ENCODE results near the gene FRG1.
A peak's percentile ranks its signal among the peaks of the same experiment; 100 is the strongest.
"Not testable (repeated sequence)": the region's sequence is repeated elsewhere in the genome, so short reads cannot be mapped to it uniquely, and the experiment has no call there.

The FRG1 gene

DNA sequence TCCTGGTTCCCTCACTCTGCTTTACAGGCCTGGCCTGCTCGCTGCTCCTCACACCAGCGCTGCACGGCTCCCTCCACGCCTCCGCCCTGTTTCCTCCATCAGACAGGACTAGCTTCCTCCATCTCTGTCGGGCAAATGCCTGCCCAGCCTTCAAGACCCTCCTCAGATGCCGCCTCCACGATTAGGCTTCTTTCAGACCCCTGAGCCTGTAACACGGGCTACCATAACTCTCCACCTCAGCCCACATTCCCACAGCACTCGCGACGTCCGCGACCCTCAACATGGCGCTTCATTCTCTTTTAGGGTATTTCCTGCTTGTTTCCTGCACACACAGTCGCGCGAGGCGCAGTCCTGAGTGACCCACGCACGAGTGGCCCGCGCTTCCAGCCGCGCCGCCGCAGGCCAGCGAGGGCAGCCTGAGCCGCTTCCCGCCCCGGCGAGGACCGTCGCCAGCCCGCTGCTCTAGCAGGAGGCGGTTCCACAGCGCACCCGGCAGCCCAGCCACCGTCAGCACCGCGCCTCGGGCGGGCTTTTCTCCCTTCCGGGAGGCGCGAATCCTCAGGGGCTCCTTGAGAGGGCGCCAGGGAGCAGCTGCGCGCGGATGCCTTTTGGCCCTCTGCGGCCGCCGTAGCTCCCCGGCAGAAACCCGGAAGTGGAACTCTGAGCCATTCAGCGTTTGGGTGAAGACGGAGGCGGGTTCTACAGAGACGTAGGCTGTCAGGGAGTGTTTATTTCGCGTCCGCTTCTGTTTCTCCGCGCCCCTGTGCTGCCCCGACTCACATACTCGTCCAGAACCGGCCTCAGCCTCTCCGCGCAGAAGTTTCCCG, at the start of gene FRG1:
FRG1 (plus strand) TSS at position 695 of the 827 bp plus-strand sequence. CDS start 138 bp downstream, outside the sequence.
- peak within 1 kb of the TSS; percentile 77 to 94 (median 88) for H3K4me2 ChIP-seq
- no peaks in the 10 kb centered on the region for H3K27me3 ChIP-seq
- H3K4me1 ChIP-seq: peaks cover 6 to 42% (median 11%) of the 10 kb centered on the region in 10 experiments; a peak in 18 of 20 replicates
- peak within 1 kb of the TSS; percentile 75 to 93 (median 85) for H3K27ac ChIP-seq
- H3K36me3 ChIP-seq: peaks cover 9 to 34% (median 17%) of the 10 kb centered on the region in 11 experiments; a peak in 21 of 22 replicates
- H3K9ac ChIP-seq: peak within 1 kb of the TSS; percentile 87 to 96 (median 90)
- H3K4me3 ChIP-seq: peak within 1 kb of the TSS; percentile 86 to 98 (median 90)
- peaks cover 0 to 20% (median 8%) of the 10 kb centered on the region in 11 experiments; a peak in 13 of 22 replicates for H3K9me3 ChIP-seq (replicated peaks in 1 of 11)
- H4K20me1 ChIP-seq: peaks cover 0 to 8% (median 0%) of the 10 kb centered on the region in 11 experiments; a peak in 5 of 22 replicates
- TF ChIP-seq Cebpa-rat (IDR thresholded peaks at IDR 0.05): no peak

DNA sequence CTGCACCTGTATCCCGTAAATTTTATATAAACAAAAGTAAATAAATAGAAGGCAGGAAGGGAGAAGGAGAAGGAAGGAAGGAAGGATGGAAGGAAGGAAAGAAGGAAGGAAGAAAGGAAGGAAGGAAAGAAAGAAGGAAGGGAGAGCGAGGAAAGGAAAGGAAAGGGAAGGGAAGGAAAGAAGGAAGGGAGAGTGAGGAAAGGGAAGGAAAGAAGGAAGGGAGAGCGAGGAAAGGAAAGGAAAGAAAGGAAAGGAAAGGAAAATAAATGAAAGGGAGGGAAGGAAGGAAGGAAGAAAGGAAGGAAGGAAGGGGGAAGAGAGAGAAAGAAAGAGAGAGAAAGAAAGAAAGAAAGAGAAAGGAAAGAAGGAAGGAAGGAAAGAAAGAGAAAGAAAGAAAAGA, 43.0 kb upstream of the FRG1 start:
- H3K4me1 ChIP-seq: no peaks in the 10 kb centered on the region
- H3K4me2 ChIP-seq: no peak overlapping the region
- H3K27me3 ChIP-seq: no peaks in the 10 kb centered on the region
- no peak overlapping the region for H3K27ac ChIP-seq
- TF ChIP-seq Cebpa-rat (IDR thresholded peaks at IDR 0.05): no peak
- H3K9me3 ChIP-seq (replicated peaks in 1 of 11): no peaks in the 10 kb centered on the region
- H3K9ac ChIP-seq: no peak overlapping the region
- H3K4me3 ChIP-seq: no peak overlapping the region
- no peaks in the 10 kb centered on the region for H4K20me1 ChIP-seq
- no peaks in the 10 kb centered on the region for H3K36me3 ChIP-seq

DNA sequence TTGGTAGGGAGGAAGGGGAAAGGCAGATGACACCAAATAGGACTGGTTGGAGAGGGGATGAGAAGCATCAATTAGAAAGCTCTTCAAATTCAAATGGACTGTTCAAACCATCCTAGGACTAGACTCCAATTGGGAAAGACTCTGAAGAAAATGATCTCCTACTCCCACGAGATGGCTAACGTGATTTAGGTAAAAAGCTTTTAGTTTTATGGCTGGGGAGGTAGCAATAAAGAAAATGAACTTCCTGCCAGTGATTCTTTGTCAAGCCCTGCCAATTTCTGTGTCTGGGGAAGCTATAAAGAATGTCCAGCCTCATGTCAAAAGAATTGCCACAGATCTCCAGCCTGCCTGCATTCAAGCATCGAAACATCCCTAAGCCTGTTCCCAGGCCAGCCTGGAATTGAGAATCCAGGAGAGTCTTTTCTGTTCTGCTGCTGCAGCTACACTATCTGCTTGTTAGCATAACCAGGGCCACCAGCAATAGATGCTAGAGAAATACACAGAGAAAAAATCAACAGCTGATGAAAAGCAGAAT, 41.1 kb upstream of the FRG1 start:
- not testable (repeated sequence) for H3K27me3 ChIP-seq; H3K27ac ChIP-seq; H4K20me1 ChIP-seq; H3K4me1 ChIP-seq; H3K4me3 ChIP-seq; H3K36me3 ChIP-seq; H3K9ac ChIP-seq; H3K9me3 ChIP-seq (replicated peaks in 1 of 11); H3K4me2 ChIP-seq

DNA sequence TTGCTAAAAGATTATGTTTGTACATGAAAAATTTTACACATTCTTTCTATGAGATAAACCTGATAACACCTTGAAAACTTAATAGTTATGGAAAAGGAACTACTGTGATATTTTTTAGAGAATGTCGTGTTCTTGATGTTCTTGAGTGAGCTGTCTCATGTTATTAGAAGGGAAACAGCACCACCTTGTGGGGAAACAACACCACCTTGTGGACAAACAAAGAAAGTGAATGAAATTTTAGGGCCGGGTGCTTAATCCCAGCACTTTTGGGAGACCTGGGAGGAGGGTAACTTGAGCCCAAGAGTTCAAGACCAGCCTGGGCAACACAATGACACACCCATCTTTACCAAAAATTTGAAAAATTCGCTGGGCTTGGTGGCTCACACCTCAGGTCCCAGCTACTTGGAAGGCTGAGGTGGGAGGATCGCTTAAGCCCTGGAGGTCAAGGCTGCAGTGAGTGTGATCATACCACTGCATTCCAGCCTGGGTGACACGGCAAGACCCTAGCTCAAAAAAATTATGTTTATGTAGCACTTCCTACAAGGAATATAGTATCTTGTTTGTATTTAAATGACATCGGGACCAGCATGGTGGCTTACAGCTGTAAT, 36.1 kb upstream of the FRG1 start:
- not testable (repeated sequence) for H3K36me3 ChIP-seq; H4K20me1 ChIP-seq; H3K4me3 ChIP-seq; H3K9ac ChIP-seq; H3K27ac ChIP-seq; H3K4me1 ChIP-seq; H3K4me2 ChIP-seq; H3K9me3 ChIP-seq (replicated peaks in 1 of 11); H3K27me3 ChIP-seq

DNA sequence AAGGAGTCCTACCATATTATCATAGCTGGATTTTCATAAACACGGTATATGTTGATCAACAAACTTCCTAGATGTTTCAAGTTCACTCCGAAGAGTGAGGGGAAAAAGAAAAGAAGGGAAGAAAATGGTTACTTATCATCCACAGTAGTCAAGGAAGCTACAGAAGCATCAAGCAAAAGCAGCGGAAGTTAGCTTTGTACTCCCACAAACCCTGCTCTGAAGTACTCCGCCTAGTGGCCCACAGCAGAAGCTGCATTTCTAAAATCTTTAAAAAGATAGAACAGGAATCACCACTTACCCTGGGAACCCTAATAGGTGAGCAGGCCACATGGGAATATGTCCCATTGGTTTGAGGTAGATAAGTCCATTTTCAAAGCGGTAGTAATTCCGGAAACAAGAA, 28.5 kb upstream of the FRG1 start:
- Histone ChIP-seq H3K9ac (no peak overlapping the region), H3K4me3 (no peak overlapping the region), H3K27ac (no peak overlapping the region), H3K9me3 (replicated peaks in 1 of 11) (peaks cover 10 to 14% (median 13%) of the 10 kb centered on the region in 11 experiments; a peak in 21 of 22 replicates), H3K27me3 (no peaks in the 10 kb centered on the region), H4K20me1 (no peaks in the 10 kb centered on the region), H3K4me1 (no peaks in the 10 kb centered on the region), H3K4me2 (no peak overlapping the region), H3K36me3 (no peaks in the 10 kb centered on the region)
- no peak for TF ChIP-seq Cebpa-rat (IDR thresholded peaks at IDR 0.05)

DNA sequence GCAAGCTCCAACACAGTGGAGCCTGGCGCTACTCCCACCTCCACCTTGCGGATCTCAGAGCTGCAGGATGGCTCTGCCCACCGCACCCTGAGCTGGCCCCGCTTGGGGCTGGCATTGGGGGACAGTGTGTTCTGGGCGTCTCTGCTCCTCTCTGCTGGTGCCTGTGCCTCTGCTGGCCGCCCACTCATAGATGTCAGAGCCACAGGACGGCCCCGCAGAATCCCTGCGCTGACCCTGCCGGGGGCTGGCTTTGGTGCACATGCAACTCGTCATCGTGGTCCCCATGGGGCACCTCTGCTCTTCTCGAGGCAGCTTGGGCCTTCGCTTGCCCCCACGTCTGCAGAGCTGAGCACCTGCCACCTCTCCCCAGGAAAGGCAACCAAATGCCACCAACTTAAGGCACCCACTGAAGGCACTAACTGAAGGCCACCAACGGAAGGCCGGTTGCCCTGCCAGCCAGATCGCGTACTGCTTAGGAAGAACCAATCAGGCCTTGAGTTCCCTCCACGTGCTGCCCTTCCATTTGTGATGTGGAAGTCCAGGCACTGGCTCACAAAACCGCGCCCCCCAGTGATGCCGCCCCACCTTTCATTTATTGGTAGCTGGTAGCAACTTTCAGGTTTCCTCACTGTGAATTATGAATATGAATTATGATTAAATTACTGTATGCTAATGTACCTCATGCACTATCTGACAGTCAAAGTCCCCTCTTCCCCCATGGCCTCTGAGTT, 23.3 kb upstream of the FRG1 start:
- no peaks in the 10 kb centered on the region; a peak in 2 of 22 replicates for H3K36me3 ChIP-seq
- H3K4me1 ChIP-seq: no peaks in the 10 kb centered on the region
- no peak overlapping the region for H3K9ac ChIP-seq
- H3K27me3 ChIP-seq: no peaks in the 10 kb centered on the region
- H3K4me2 ChIP-seq: no peak overlapping the region
- no peak overlapping the region for H3K27ac ChIP-seq
- no peak for TF ChIP-seq Cebpa-rat (IDR thresholded peaks at IDR 0.05)
- peaks cover 38 to 56% (median 43%) of the 10 kb centered on the region in 11 experiments for H3K9me3 ChIP-seq (replicated peaks in 1 of 11)
- no peaks in the 10 kb centered on the region for H4K20me1 ChIP-seq
- H3K4me3 ChIP-seq: no peak overlapping the region

DNA sequence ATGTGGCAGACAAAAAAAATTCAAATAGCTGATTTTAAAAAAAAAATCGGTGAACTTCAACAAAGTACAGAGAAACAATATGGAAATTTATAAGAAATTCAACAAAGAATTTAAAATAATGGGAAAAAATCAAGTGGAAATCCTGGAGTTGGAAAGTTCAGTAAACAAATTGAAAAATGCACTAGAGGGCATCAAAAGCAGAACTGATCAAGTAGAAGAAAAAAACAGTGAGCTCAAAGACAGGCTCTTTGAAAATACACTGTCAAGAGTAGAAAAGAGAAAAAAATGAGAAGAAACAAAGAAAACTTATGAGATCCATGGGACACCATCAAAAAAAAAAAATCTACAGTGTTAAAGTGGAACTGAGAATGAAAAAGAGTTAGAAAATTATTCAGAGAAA, 19.6 kb upstream of the FRG1 start:
- H3K9ac ChIP-seq: no peak overlapping the region
- no peaks in the 10 kb centered on the region for H3K4me1 ChIP-seq
- H3K9me3 ChIP-seq (replicated peaks in 1 of 11): peaks cover 38 to 57% (median 45%) of the 10 kb centered on the region in 11 experiments
- no peak overlapping the region for H3K4me3 ChIP-seq
- no peak overlapping the region for H3K27ac ChIP-seq
- no peak for TF ChIP-seq Cebpa-rat (IDR thresholded peaks at IDR 0.05)
- no peaks in the 10 kb centered on the region for H3K27me3 ChIP-seq
- no peaks in the 10 kb centered on the region; a peak in 2 of 22 replicates for H3K36me3 ChIP-seq
- H4K20me1 ChIP-seq: no peaks in the 10 kb centered on the region
- no peak overlapping the region for H3K4me2 ChIP-seq

DNA sequence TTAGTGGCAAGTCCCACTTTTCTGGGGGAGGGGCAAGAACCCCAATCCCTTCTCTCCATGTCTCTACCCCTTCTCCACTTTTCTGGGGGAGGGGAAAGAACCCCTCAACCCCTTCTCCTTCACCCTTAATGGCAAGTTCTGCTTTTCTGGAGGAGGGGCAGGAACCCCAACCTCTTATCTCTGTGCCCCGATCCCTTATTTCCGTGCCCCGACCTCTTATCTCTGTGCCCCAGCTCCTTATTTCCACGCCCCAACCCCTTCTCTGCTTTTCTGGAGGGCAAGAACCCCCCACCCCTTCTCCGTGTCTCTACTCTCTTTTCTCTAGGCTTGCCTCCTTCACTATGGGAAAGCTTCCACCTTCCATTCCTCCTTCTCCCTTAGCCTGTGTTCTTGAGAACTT, 13.9 kb upstream of the FRG1 start:
- H3K4me3 ChIP-seq, H4K20me1 ChIP-seq, H3K27me3 ChIP-seq, H3K9ac ChIP-seq, H3K36me3 ChIP-seq, H3K4me2 ChIP-seq, H3K4me1 ChIP-seq, H3K27ac ChIP-seq: not testable (repeated sequence)
- H3K9me3 ChIP-seq (replicated peaks in 1 of 11): peaks cover 7 to 21% (median 18%) of the 10 kb centered on the region in 11 experiments; a peak in 21 of 22 replicates

DNA sequence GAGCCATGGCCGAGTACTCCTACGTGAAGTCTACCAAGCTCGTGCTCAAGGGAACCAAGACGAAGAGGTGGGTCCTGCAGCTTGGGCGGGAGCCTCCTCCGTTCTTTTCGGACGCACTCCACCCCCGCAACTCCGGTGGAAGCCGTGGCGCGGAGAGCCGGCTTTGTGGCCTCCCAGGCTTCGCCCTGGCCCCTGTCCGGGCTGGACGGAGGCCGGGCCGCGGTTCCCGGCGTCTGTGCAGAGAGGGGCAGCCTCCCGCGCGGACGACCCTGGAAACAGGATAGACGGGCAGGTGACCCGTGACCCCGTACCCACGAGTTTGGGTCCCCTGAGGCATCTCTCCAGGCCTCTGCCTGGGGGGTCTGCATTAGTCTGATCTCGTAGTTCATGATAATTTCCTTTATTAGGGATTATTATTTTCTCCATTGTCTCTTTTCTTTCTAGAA, 356 bp downstream of the FRG1 start:
- Histone ChIP-seq H3K9ac (peak overlapping the region; percentile 87 to 96 (median 90)), H3K27me3 (no peaks in the 10 kb centered on the region), H4K20me1 (peaks cover 0 to 11% (median 0%) of the 10 kb centered on the region in 11 experiments; a peak in 6 of 22 replicates), H3K4me3 (peak overlapping the region; percentile 86 to 98 (median 90)), H3K27ac (peak overlapping the region; percentile 75 to 93 (median 85)), H3K36me3 (peaks cover 12 to 40% (median 21%) of the 10 kb centered on the region in 11 experiments; a peak in 21 of 22 replicates), H3K4me1 (peaks cover 6 to 46% (median 11%) of the 10 kb centered on the region in 10 experiments; a peak in 18 of 20 replicates), H3K4me2 (peak overlapping the region; percentile 77 to 94 (median 88)), H3K9me3 (replicated peaks in 1 of 11) (peaks cover 0 to 20% (median 8%) of the 10 kb centered on the region in 11 experiments; a peak in 13 of 22 replicates)
- TF ChIP-seq Cebpa-rat (IDR thresholded peaks at IDR 0.05): no peak

DNA sequence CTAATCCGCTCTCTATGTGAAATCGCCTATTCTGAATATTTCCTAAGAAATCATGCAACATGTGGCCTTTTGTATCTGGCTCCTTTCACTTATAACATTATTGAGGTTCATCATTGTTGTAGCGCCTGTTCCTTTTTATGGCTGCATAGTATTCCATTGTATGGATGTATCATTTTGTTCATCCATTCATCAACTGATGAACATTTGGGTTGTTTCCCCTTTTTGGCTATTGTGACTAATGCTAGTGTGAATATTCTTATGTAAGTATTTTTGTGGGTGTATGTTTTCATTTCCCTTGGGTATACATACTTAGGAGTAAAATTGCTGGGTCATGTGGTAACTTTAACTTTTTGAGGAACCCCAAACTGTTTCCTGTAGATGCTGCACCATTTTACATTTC, 1.7 kb downstream of the FRG1 start:
- peak overlapping the region; percentile 77 to 94 (median 88); a peak in 20 of 22 replicates for H3K4me2 ChIP-seq

DNA sequence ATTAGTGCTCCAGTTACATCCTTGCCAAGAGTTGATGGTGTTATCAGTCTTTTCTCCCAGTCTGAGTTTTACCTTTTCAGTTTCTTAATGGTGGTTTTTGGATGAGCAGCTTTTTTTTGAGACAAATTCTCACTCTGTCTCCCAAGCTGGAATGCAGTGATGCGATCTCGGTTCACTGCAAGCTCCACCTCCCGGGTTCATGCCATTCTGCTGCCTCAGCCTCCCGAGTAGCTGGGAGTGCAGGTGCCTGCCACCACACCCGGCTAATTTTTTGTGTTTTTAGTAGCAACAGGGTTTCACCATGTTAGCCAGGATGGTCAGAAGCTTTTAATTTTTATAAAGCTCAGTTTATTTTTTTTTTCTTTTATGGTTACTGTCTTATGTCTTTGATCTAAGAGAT, 3.4 kb downstream of the FRG1 start:
- H3K36me3 ChIP-seq: peaks cover 38 to 71% (median 46%) of the 10 kb centered on the region in 11 experiments
- H3K9me3 ChIP-seq (replicated peaks in 1 of 11): peaks cover 0 to 13% (median 5%) of the 10 kb centered on the region in 11 experiments; a peak in 9 of 22 replicates
- not testable (repeated sequence) for H3K27me3 ChIP-seq, H3K4me3 ChIP-seq, H3K9ac ChIP-seq, H3K27ac ChIP-seq
- H4K20me1 ChIP-seq: peaks cover 0 to 37% (median 9%) of the 10 kb centered on the region in 11 experiments; a peak in 12 of 22 replicates
- peaks cover 6 to 46% (median 11%) of the 10 kb centered on the region in 10 experiments; a peak in 18 of 20 replicates for H3K4me1 ChIP-seq
- H3K4me2 ChIP-seq: peak overlapping the region in 2 of 11 experiments; percentile 4 to 41; a peak in 1 of 22 replicates

More for the DNA sequence above, 1.7 kb downstream of the FRG1 start:
- peaks cover 0 to 13% (median 5%) of the 10 kb centered on the region in 11 experiments; a peak in 9 of 22 replicates for H3K9me3 ChIP-seq (replicated peaks in 1 of 11)
- H3K27ac ChIP-seq: peak overlapping the region in 4 of 11 experiments; percentile 17 to 89 (median 36); a peak in 5 of 22 replicates
- peak overlapping the region in 7 of 10 experiments; percentile 87 to 98 (median 90); a peak in 8 of 20 replicates for H3K4me3 ChIP-seq
- peaks cover 6 to 46% (median 11%) of the 10 kb centered on the region in 10 experiments; a peak in 18 of 20 replicates for H3K4me1 ChIP-seq
- peaks cover 22 to 54% (median 31%) of the 10 kb centered on the region in 11 experiments for H3K36me3 ChIP-seq
- peaks cover 0 to 21% (median 5%) of the 10 kb centered on the region in 11 experiments; a peak in 10 of 22 replicates for H4K20me1 ChIP-seq
- not testable (repeated sequence) for H3K9ac ChIP-seq, H3K27me3 ChIP-seq

DNA sequence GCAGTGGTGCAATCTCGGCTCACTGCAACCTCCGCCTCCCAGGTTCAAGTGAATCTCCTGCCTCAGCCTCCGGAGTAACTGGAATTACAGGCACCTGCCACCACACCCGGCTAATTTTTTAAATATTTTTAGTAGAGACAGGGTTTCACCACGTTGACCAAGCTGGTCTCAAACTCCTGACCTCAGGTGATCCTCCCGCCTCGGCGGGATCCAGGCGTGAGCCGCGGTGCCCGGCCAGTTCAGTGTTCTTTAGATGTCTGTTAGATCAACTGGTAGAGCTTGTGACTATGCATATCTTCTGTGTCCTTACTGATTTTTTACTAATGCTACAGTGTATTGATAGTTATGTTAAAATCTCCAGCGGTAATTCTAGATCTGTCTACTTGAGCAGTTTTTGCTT, 6.2 kb downstream of the FRG1 start:
- not testable (repeated sequence) for H3K9ac ChIP-seq; H3K4me3 ChIP-seq; H3K27me3 ChIP-seq; H3K9me3 ChIP-seq (replicated peaks in 1 of 11); H3K4me2 ChIP-seq; H3K27ac ChIP-seq
- peaks cover 1 to 37% (median 4%) of the 10 kb centered on the region in 10 experiments; a peak in 17 of 20 replicates for H3K4me1 ChIP-seq
- H4K20me1 ChIP-seq: peaks cover 0 to 48% (median 17%) of the 10 kb centered on the region in 11 experiments; a peak in 13 of 22 replicates
- peaks cover 38 to 82% (median 55%) of the 10 kb centered on the region in 11 experiments for H3K36me3 ChIP-seq

Measured in BLaER1 treated with 17β-estradiol and CSF1 and Interleukin-3, amounts not matched to agents 10 nM and 100 nM (cell line).